ENCODE measurements around the gene KANSL1.

The KANSL1 gene

DNA sequence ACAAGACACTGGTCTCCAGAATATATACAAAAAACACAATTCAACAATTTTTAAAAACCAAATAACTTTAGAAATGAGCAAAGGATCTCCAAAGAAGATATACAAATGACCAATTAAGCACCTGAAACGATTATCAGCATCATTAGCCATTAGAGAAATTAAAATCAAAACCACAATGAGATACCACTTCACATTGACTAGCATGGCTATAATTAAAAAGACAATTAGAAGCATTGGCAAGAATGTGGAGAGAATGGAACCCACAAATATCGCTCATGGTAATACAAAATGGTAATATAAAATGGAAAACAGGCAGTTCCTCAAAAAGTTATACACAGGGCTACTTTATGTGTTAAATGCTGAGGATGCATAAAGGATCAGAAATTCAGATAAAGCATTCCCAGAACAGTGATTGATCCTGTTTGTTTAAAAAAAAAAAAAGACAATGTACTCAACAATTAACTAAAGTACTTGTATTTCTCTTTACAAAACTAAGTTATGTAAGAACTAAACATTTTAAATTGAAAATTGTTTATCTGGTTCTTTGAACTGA is 52.5 kb downstream of the KANSL1 start:
- DNase-seq (ENCODE audit: low read depth), result no peak

DNA sequence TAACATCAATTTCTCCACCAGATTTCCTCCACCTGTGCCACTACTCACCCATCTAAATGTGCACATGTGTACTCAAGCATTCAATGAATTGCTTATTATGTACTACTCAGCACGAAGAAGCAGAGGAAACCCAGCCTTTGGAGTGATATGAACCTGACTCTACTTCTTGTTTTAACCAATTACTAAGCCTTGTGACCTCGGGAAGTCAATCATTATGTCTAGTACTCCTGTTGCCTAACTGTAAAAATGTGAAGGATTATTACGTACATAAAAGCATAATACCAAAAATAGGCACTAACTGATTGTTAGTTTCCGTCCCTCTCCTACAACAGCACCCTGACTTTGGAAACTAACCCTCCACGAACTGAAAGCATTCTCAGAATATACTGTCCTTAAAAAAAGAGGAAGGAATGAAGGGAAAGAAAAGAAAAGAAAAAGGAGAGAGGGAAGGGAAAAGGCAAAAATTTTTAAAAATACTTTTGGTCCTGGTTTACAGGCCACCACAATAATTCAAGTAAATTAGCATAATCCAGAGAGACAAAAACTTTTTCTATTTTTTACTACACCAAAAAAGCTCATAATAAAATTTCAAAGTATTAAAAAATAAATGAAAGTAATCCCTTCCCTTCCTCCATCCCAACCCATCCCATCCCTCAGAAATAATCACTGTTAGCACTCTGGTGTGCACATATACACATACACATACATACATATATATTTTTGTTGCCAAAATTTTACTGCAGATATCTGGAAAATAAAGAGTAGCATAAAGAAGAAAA is 53.6 kb downstream of the KANSL1 start:
- no peak for DNase-seq (ENCODE audit: low read depth)

DNA sequence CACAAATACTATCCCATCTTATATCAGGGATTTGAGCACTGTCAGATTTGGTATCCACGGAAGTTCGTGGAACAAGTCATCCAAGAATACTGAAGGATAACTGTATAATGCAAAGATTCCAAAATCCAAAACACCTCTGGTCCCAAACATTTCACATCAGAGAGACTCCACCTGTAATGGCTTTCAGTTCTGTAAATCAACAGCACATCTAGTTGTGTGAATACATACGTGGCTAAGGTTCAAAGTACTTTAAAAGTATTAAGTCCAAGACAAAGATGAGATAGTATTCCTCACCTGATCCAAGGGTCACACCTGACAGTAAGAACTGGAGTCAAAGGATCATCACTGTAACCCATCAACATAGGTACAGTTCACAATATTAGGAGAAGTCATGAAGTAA is 54.8 kb downstream of the KANSL1 start:
- DNase-seq (ENCODE audit: low read depth), result no peak

DNA sequence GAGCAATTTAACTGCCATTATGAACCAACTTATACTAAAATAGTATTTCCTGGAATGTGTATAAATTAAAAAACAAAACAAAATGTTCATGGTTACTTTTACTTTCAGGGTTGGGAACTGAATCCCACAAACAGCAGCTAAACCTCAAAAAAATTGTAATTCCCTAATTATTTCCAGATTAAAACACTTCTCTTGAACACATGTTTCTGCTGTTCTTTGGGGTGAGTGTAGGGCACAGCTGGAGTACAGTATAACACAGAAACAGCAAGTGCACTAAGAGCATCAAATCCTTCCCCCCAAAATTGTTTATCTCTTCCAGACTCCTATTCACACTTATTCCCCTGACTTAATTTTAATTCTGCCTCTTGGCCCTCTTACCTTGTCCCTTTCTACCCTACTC is 56.4 kb downstream of the KANSL1 start:
- DNase-seq (ENCODE audit: low read depth), result no peak

GRCh38 chr17:46135879-46136563 is 57.2 kb downstream of the KANSL1 start:
- DNase-seq (ENCODE audit: low read depth), result no peak

DNA sequence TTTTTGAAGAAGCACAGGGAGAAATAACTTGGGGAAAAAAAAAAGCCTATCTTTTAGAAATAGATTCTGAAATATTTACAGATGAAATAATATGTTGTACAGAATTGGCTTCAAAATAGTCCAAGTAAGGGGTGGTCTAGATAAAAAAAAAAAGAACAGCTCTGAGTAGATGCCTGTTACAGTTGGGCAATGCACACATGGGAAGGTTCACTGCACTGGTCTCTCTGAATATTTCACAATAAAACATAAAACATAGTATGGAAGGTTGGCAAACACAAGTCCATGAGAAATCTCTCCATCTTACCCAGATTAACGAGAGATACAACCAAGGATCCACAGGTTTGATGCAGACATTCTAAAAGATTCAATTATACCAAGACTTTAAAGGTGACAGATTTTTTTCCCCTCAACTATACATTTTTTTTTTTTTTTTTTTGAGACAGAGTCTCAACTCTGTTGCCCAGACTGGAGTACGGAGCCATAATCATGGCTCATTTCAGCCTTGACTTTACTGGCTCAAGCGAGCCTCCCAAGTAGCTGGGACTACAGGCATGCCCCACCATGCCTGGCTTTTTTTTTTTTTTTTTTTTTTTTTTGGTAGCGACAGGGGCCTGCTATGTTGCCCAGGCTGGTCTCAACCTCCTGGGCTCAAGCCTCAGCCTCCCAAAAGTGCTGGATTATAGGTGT is 58.0 kb downstream of the KANSL1 start:
- DNase-seq (ENCODE audit: low read depth), result no peak

- no peak for DNase-seq (ENCODE audit: low read depth)
Observed at GRCh38 chr17:46129302-46129701, 63.9 kb downstream of the KANSL1 start.

DNA sequence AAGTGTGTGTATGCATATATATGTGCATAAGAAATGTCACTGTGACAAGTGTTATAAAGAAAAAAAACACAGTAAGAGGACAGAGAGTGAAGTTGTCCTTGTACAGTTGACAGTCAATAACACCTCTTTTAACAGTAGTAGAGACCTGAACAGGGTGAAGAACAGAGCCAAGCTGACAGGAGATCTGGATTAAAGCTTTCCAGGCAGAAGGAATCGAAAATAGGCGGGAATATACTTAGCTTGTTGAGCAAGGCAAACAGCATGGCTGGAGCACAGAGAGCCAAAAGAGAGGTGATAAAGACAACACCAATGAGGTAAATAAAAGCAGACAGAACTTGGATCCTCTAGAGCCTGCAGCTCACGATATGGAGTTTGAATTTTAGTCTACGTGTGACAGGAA is 64.8 kb downstream of the KANSL1 start:
- DNase-seq (ENCODE audit: low read depth), result no peak

DNA sequence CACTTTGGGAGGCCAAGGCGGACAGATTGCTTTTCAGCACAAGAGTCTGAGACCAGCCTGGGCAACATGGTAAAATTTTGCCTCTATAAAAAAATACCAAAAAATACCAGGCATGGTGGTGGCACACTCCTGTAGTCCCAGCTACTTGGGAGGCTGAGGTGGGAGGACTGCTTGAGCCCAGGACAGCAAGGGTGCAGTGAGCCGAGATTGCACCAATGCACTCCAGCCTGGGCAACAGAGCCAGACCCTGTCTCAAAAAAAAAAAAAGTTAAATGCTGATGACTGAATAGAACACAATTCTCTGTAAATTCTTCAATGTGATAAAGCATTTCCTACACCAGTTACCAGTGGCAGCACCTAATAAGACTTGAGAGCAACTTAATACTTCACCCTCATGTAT is 65.7 kb downstream of the KANSL1 start:
- no peak for DNase-seq (ENCODE audit: low read depth)

DNA sequence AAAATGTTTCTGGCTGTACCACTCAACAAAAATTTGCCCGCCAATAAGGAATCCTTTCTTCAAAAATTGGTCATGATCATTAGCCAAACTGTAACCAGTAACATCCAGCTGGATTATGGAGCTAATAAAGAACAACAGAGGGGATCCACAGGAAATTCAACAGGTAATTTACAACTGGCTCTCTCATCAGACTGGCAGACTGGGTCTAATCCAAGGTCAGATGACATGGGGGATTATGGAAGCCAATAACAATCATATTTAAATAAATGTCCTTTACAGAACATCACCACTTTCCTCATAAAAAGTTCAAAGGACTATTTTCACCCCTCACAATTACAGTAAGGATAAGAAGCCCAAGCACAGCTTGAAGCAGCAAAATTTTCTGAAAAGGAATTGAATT is 66.4 kb downstream of the KANSL1 start:
- DNase-seq (ENCODE audit: low read depth), result no peak

- DNase-seq (ENCODE audit: low read depth), result peak; percentile 68
Observed at GRCh38 chr17:46125831-46126230, 67.4 kb downstream of the KANSL1 start.

DNA sequence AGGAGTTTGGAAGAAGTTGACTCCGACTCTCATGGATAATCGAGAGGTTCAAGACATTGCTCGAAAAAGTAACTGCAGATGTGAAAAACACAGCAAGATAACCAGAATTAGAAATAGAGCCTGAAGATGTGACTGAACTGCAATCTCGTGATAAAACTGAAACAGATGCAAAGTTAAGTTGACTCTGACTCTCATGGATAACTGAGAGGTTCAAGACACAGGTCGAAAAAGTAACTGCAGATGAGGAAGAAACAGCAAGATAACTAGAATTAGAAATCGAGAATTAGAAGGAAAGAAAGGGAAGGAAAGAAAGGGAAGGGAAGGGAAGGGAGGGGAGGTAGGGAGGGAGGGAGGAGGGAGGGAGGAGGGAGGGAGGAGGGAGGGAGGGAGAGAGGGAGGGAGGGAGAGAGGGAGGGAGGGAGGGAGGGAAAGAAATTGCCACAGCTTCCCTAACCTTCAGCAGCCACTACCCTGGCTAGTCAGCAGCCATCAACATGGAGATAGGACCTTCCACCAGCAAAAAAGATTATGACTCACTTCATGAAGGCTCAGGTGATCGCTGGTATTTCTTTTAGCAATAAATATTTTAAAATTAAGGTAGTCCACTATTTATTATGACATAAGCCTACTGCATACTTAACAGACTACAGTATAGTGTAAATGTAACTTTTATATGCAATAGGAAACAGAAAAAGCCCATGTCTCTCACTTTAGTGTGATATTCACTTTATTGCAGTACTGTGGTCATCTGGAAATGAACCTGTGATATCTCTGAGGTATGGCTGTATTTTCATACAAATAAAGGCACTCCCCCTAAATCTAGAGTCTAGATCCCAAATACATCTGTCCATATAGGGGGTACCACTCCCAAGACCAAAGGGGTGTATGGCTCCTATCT is 68.3 kb downstream of the KANSL1 start:
- DNase-seq (ENCODE audit: low read depth), result no peak

- no peak for DNase-seq (ENCODE audit: low read depth)
Observed at GRCh38 chr17:46123607-46124006, 69.6 kb downstream of the KANSL1 start.

DNA sequence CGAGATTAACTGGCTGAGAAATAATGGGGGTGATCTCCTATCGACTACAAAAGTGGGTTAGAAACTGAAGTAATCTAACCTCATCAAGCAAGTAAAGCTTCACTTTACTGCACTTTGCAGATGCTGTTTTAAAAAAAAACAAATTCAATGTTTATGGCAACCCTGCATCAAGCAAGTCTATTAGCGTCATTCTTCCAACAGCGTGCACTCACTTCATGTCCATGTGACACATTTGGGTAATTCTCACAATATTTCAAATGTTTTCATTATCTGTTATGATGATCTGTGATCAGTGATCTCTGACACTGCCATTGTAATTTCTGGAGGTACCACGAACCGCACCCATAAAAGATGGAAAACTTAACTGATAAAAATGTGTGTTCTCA is 70.8 kb downstream of the KANSL1 start:
- DNase-seq (ENCODE audit: low read depth), result no peak

DNA sequence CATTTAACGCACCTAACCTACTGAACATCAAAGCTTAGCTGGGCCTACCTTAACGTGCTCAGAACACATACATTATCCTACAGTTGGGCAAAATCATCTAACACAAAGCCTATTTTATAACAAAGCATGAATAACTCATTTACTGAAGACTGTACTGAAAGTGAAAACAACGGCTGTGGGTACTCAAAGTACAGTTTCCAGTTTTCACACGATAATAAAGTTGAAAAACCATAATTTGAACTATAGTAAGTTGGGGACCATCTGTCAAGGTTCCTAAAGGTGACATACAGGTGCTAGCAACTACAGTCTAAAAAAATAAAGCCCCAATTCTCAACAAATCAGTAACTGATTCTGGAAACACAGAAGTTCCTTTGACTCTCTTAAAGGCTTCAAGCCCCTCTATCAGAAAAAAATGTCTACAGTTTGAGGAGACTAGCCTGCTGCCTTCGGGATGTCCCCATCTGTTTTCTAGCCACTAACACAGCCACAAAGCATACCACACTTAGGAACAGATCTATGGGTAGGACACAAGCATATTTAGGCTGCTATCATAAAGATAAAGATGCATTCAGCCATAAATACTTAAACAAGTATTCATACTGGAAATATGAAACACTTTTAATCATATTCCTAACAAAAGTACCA is 71.3 kb downstream of the KANSL1 start:
- no peak for DNase-seq (ENCODE audit: low read depth)

DNA sequence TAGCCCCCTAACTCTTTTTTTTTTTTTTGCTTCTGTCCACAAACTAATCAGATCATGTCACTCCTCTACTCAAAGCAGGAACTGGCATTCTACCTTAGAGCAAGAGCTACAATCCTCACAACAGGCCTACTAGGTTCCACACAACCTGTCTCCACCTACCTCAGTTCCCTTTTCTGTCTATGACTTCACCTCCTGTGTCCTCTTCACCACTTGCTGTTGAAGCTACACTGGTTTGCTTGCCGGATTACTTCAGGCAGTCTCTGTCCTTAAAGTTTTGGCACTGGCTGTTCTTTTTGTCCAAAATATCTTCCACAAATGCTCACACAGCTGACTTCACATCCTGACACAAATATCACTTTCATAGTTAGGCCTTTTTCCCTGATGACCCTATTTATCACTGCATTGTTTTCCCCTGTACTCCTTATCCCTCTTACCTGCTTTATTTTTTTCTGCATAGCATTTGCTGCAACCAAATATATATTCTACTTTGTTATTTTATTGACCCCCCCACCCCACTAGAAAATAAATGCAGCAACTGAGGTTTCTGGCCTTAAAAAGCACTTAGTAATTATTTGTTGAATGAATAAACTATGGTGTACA is 72.0 kb downstream of the KANSL1 start:
- DNase-seq (ENCODE audit: low read depth), result no peak

DNA sequence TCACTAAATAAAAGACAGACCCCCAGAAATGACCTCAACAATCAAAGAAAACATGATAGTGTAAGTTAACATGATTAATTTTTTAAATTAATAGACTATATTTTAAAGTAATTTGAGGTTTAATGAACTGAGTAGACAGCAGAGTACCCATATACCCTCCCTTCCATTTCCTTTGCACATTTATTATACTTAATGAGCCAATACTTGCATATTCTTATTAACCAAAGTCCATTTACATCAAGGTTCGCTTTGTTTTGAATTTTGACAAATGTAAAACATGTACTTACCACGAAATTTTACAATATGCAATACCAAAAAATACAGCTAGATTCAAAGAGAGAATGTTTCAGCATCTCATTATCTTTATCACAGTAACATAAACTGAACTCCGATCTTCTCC is 72.7 kb downstream of the KANSL1 start:
- no peak for DNase-seq (ENCODE audit: low read depth)

GRCh38 chr17:46120078-46120477 is 73.2 kb downstream of the KANSL1 start:
- no peak for DNase-seq (ENCODE audit: low read depth)

DNA sequence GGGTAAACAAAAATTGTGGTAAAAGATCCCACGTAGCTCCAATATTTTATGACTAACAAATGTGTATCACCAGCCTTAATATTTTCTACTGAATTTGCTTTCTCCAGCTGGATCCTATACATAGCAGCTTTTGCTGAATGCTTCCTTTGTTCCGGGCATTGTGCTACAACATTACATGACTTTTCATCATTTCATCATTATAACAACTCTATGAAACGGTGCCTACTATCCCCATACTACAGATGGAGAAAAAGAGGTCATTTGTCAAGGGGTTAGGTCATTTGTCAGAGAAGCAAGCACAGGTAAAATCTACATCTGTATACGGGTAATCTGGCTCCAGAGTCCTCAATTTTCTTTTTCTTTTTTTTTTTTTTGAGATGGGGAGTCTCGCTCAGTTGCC is 74.3 kb downstream of the KANSL1 start:
- DNase-seq (ENCODE audit: low read depth), result no peak

GRCh38 chr17:46117850-46118696 is 75.2 kb downstream of the KANSL1 start:
- DNase-seq (ENCODE audit: low read depth), result no peak

Data from iris pigment epithelial cell (primary cell).